ENCODE data around the gene IL16.

The IL16 gene

GRCh38 chr15:81239190-81239589, 42.5 kb downstream of the IL16 start:
- DNase-seq (ENCODE audit: low spot score), result no peak
- in situ Hi-C loops (cut with MboI; ENCODE audit: low sequenced_read_pairs, unreplicated experiment), result no loop called here
- TF ChIP-seq, protein P1, sequence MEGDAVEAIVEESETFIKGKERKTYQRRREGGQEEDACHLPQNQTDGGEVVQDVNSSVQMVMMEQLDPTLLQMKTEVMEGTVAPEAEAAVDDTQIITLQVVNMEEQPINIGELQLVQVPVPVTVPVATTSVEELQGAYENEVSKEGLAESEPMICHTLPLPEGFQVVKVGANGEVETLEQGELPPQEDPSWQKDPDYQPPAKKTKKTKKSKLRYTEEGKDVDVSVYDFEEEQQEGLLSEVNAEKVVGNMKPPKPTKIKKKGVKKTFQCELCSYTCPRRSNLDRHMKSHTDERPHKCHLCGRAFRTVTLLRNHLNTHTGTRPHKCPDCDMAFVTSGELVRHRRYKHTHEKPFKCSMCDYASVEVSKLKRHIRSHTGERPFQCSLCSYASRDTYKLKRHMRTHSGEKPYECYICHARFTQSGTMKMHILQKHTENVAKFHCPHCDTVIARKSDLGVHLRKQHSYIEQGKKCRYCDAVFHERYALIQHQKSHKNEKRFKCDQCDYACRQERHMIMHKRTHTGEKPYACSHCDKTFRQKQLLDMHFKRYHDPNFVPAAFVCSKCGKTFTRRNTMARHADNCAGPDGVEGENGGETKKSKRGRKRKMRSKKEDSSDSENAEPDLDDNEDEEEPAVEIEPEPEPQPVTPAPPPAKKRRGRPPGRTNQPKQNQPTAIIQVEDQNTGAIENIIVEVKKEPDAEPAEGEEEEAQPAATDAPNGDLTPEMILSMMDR (IDR thresholded peaks at IDR 0.05; ENCODE audit: borderline replicate concordance, control extremely low read depth, extremely low read depth, insufficient read depth, missing control alignments), result no peak

DNA sequence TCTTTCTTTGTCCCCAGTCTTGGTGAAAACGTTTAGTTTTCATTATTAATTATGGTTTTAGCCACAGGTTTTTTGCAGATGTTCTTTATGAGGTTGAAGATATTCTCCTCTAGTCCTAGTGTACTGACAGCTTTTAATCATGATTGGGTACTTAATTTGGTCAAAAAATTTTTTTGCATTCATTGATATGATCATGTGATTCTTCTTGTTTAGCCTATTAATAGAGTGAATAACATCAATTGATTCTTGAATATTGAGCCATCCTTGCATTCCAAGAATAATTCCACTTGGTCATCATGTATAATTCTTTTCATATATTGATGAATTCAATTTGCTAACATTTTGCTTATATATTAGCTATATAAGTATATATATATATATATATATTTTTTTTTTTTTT, 46.1 kb downstream of the IL16 start:
- DNase-seq (ENCODE audit: low spot score), result no peak
- in situ Hi-C loops (cut with MboI; ENCODE audit: low sequenced_read_pairs, unreplicated experiment), result no loop called here
- TF ChIP-seq, protein P1 (IDR thresholded peaks at IDR 0.05; ENCODE audit: borderline replicate concordance, control extremely low read depth, extremely low read depth, insufficient read depth, missing control alignments), result no peak

GRCh38 chr15:81244306-81244705, 47.6 kb downstream of the IL16 start:
- in situ Hi-C loops (cut with MboI; ENCODE audit: low sequenced_read_pairs, unreplicated experiment), result no loop called here
- TF ChIP-seq, protein P1 (IDR thresholded peaks at IDR 0.05; ENCODE audit: borderline replicate concordance, control extremely low read depth, extremely low read depth, insufficient read depth, missing control alignments), result no peak
- no peak for DNase-seq (ENCODE audit: low spot score)

GRCh38 chr15:81253846-81254245, 57.2 kb downstream of the IL16 start:
- TF ChIP-seq, protein P1 (IDR thresholded peaks at IDR 0.05; ENCODE audit: borderline replicate concordance, control extremely low read depth, extremely low read depth, insufficient read depth, missing control alignments), result no peak
- in situ Hi-C loops (cut with MboI; ENCODE audit: low sequenced_read_pairs, unreplicated experiment), result loop anchor here (25.0 kb wide), 2 partner anchors 267 to 467 kb away; partner anchors contain the start of genes CEMIP and MESD
- DNase-seq (ENCODE audit: low spot score), result no peak

- TF ChIP-seq, protein P1 (IDR thresholded peaks at IDR 0.05; ENCODE audit: borderline replicate concordance, control extremely low read depth, extremely low read depth, insufficient read depth, missing control alignments), result no peak
- DNase-seq (ENCODE audit: low spot score), result no peak
- in situ Hi-C loops (cut with MboI; ENCODE audit: low sequenced_read_pairs, unreplicated experiment), result loop anchor here (25.0 kb wide), 2 partner anchors 267 to 467 kb away; partner anchors contain the start of genes CEMIP and MESD
These were observed 57.7 kb downstream of the IL16 start for GRCh38 chr15:81254277-81254915.

GRCh38 chr15:81254916-81255290, 58.2 kb downstream of the IL16 start:
- in situ Hi-C loops (cut with MboI; ENCODE audit: low sequenced_read_pairs, unreplicated experiment), result loop anchor here (25.0 kb wide), 2 partner anchors 268 to 468 kb away; partner anchors contain the start of genes CEMIP and MESD
- no peak for DNase-seq (ENCODE audit: low spot score)
- TF ChIP-seq, protein P1 (IDR thresholded peaks at IDR 0.05; ENCODE audit: borderline replicate concordance, control extremely low read depth, extremely low read depth, insufficient read depth, missing control alignments), result no peak
